ENCODE measurements around the gene CACNA1I. TPM values are rescaled to one million over a fixed set of nuclear protein-coding genes. Genes with fewer than 3 reads are reported as not detected.

CACNA1I gene
- total RNA-seq, 4 donors from 2014 or later = 0.16 to 0.57 (median 0.20) TPM

DNA sequence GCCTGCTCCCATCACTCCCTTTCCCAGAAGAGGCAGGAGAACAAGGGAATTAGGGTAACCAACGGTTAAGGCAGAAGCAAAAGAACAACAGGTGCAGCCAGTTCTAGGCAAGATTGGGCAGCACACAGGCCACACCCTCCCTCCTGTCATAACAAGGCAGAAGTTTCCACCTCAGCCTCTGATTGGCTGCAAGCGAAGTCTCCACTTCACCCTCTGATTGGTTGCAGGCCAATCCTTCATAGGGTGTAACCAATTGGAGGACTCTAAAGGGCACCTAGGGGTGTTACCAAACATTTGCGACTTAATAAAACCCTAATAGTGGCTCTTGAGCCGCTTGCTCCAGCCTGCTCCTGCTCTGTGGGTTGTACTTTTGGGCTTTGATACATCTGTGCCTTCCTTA is 153.8 kb downstream of the CACNA1I start:
- TF ChIP-seq, protein P1, sequence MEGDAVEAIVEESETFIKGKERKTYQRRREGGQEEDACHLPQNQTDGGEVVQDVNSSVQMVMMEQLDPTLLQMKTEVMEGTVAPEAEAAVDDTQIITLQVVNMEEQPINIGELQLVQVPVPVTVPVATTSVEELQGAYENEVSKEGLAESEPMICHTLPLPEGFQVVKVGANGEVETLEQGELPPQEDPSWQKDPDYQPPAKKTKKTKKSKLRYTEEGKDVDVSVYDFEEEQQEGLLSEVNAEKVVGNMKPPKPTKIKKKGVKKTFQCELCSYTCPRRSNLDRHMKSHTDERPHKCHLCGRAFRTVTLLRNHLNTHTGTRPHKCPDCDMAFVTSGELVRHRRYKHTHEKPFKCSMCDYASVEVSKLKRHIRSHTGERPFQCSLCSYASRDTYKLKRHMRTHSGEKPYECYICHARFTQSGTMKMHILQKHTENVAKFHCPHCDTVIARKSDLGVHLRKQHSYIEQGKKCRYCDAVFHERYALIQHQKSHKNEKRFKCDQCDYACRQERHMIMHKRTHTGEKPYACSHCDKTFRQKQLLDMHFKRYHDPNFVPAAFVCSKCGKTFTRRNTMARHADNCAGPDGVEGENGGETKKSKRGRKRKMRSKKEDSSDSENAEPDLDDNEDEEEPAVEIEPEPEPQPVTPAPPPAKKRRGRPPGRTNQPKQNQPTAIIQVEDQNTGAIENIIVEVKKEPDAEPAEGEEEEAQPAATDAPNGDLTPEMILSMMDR (IDR thresholded peaks at IDR 0.05; ENCODE audit: low read depth) = no peak

DNA sequence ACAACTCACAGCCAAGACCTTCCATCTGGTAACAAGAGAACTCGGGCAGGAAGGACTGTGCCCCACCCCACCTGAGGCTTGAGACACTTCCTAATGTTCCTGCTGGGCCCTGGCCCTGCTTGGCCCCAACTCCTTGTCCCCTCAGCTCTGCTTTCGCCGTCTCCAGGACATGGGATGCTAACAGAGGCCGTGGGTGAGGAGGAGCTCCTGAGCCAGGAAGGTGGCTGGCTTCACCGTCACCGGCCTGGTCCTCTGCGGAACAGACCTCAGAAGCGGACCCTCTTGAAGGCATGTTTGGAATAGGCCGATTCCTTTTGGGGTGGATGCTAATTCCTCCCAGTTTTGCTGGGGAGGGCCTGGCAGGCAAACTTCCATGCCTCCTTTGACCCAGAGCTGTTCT is 154.3 kb downstream of the CACNA1I start:
- TF ChIP-seq, protein P1 (IDR thresholded peaks at IDR 0.05; ENCODE audit: low read depth) = no peak

DNA sequence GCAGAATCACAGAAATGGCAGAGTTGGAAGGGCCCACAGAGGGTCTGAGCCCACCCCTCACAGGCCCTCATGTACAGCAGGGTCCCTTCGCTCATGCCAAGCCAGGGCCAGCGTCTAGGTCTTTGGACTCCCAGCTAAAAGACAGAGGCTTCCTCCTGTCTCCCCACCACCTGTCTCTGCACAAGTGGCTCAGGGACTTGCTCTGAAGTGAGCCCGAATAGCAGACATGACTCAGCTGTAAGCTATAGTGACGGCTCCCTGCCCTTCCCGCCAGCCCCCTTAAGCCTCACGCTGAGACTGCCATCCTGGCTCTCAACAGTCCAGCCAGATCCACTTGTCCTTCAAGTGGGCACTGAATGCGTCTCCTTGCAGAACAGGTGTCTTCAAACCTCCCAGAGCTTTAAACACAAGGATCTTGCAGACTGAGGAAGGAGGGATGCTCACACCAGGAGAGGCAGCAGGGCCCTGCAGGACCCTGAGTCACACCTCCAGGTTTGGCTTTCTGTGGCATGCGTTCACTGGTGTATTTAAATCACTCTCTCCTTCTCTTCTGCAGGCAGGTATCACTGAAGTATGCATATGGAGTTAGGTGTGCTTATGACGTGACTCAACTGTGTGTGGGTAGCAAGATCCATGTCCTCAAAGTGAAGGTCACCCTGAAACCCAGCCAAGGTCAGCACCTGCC is 154.9 kb downstream of the CACNA1I start:
- TF ChIP-seq, protein P1 (IDR thresholded peaks at IDR 0.05; ENCODE audit: low read depth) = no peak

DNA sequence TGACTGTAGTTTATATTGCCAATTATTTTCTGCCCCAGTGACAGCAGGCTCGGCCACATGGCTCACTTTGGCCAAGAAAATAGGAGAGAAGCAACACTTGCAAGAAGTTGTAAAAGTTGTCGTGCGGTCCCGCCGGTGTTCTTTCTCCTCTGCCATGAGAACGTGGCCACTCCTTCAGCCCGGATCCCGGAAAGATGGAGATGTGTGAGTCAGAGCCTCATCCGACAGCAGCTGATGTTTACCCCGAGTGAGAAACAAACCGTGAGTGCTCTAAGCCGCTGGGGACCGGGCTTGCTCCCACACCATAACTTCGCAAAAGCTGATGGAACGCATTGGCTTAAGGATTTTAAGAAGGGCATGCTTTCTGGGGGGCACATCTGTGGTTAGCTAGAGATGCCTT is 157.0 kb downstream of the CACNA1I start:
- TF ChIP-seq, protein P1 (IDR thresholded peaks at IDR 0.05; ENCODE audit: low read depth) = no peak

DNA sequence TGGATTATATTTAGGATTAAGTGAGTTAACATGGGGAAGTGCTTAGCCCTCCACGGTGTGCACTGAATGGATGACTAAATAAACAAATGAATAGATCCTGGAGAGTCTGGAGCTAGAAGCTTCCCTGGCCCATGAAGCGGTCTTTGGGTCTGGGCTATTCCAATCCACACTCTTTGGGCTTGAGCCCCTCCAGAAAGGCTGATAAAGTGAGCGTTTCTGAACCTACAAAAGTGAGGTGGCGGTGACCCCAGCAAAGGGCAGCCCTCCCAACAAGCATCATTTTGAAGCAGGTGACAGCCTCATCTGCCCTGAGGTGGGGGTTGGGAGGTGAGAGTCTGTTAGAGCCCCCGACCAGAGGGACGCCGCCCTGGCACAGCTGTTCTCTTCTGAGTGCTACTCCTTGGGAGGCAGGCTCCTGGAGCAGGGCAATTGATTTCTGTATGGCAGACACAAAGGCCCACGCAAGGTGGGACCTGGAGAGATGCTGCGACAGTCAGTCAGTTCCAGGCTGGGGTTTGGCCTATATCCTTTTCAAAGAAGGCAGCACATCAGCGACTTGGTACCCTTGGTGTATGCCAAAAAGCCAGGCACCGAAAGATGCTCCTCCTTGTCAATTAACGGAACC is 157.8 kb downstream of the CACNA1I start:
- TF ChIP-seq, protein P1 (IDR thresholded peaks at IDR 0.05; ENCODE audit: low read depth) = no peak

DNA sequence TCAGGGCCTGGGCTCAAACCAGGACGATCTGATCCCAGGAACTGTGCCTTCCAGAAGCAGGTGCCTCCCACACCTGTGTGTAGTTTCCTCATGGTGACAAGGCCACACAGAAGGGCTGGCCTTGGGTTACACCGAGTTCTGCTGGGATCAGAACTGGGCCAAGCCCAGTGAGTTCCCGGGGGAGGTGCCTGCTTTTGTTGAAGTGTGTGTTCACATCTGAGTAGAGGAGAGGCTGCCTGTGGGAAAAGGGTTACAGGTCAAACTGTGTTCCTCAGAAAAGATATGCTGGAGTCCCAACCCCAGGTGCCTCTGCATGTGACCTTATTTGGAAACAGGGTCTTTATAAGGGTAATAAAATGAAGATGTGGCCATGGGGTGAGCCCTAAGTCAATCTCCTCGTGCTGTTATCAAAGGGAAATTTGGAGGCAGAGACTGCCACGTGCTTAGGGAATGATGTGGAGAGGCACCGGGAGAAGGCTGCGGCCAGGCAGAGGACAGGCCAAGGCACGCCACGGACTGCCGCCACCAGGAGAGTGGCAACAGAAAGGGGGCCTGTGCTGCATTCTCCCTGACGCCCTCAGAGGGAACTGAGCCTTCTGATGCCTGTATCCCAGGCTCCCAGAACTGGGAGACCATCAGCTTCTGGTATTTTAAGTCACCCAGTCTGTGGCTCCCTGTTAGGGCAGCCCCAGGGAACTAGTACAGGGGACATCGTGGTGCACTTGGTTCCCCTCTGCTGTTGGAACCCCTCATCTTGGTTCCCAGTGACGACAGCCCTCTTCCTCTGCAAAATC is 158.8 kb downstream of the CACNA1I start:
- TF ChIP-seq, protein P1 (IDR thresholded peaks at IDR 0.05; ENCODE audit: low read depth) = no peak

DNA sequence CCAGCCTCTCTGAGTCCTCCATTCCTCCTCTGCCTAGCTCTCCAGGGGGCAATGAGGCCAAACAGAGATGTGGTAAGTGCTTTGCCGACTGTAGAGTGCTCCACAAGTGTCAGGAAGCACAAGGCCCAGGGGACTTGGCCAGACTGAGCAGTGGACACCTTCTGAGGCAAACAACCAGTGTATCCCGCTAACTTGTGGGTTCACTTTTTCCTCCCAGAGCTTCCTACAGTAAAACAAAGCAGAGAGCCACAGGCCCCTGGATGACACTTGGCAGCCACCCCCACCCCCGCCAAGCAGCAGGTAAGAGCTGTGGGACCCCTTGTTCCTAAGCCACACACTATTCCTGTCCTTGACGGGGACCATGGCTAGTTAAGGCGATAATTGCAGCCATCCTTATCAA is 160.9 kb downstream of the CACNA1I start:
- TF ChIP-seq, protein P1 (IDR thresholded peaks at IDR 0.05; ENCODE audit: low read depth) = no peak
